HepG2 (cell line): Measurements from ENCODE around the gene BAZ1A. TPM values are rescaled to one million over a fixed set of nuclear protein-coding genes. Genes with fewer than 3 reads are reported as not detected.

Experiments used
- ATAC-seq: fragments of 200-7000 bp; cut with Tn5 transposase; 3 replicates; pipeline ENCODE4 v1.9.1; 2020; ENCODE audit warnings: mild to moderate bottlenecking, moderate library complexity
- BruUV-seq: library from RNA; stranded (reverse); fragments of 400-500 nt; replicated peaks from 2 replicates; lab custom pipeline; 2021; lab: Mats Ljungman, UMichigan
- CTCF ChIA-PET: fragments of 300-600 bp; formaldehyde crosslinking; extraction: SDS; loops from one replicate; lab custom pipeline; 2021; ENCODE audit warnings: low total read pairs, inconsistent platforms, low intra/inter-chr PET ratio; lab: Yijun Ruan, JAX
- POLR2A ChIA-PET: fragments of 350-600 bp; sonication (Branson Sonifier 250); formaldehyde crosslinking; loops from one replicate; lab custom pipeline; 2020; ENCODE audit warnings: antibody characterized with exemption, inconsistent platforms; lab: Yijun Ruan, JAX
- DNase-seq: peaks from one replicate; pipeline ENCODE4 v3.0.0-alpha.2; 2015; ENCODE audit warnings: low spot score
- FAIRE-seq: peaks from 3 replicates; lab custom pipeline; 2011; peaks lifted over from hg19 to GRCh38; lab: Jason Lieb, UNC
- H2AFZ ChIP-seq: one replicate; pipeline ENCODE4 v1.6.1; 2011; ENCODE audit warnings: low read length, inconsistent platforms
- H3K27ac ChIP-seq: fragments of 300-600 bp; 3 replicates; pipeline ENCODE4 v1.8.0; 2011; ENCODE audit warnings: mixed run types, mild to moderate bottlenecking, mixed read lengths, low read length, inconsistent platforms; ENCODE audit not compliant: insufficient read depth; ENCODE audit errors: extremely low read length
- H3K27me3 ChIP-seq, 2 experiments: fragments of 200-600 bp in 1 of 2; 2 replicates in 1 of 2; 3 replicates in 1 of 2; pipeline versions ENCODE4 v1.6.0 to v1.8.0; 2011; ENCODE audit warnings: low read length in 2 of 2, mild to moderate bottlenecking in 2 of 2, moderate library complexity in 2 of 2, inconsistent platforms in 1 of 2; ENCODE audit not compliant: insufficient read depth in 2 of 2, control insufficient read depth in 1 of 2
- H3K36me3 ChIP-seq, 2 experiments: fragments of 200-600 bp in 1 of 2; replicated peaks in 1 of 2; 2 replicates in 1 of 2; 3 replicates in 1 of 2; pipeline versions ENCODE4 v1.5.1 to v1.8.0; 2011; ENCODE audit warnings: low read length in 2 of 2, inconsistent platforms in 1 of 2; ENCODE audit not compliant: insufficient read depth in 2 of 2, control insufficient read depth in 1 of 2
- H3K4me1 ChIP-seq: 2 replicates; pipeline ENCODE4 v1.5.1; 2012; ENCODE audit warnings: low read length, inconsistent platforms; ENCODE audit not compliant: insufficient read depth
- H3K4me2 ChIP-seq: 2 replicates; pipeline ENCODE4 v1.6.0; 2011; ENCODE audit warnings: low read depth, low read length, inconsistent platforms
- H3K4me3 ChIP-seq, 3 experiments: fragments of 200-600 bp in 1 of 3; sonication (generic), shearing (Covaris generic) in 1 of 3; replicated peaks in 1 of 3; 2 replicates each; pipeline ENCODE4 v1.5.1; 2011 to 2016; ENCODE audit warnings: low read length in 3 of 3, inconsistent platforms in 2 of 3, low read depth in 2 of 3, mild to moderate bottlenecking in 2 of 3, control low read depth in 1 of 3, mixed read lengths in 1 of 3; ENCODE audit not compliant: insufficient read depth in 1 of 3
- H3K79me2 ChIP-seq: one replicate; pipeline ENCODE4 v1.6.1; 2011; ENCODE audit warnings: low read length, inconsistent platforms; ENCODE audit not compliant: insufficient read depth
- H3K9ac ChIP-seq: 2 replicates; pipeline ENCODE4 v1.6.0; 2011; ENCODE audit warnings: mild to moderate bottlenecking, low read depth, low read length, inconsistent platforms; ENCODE audit not compliant: insufficient read depth
- H3K9me3 ChIP-seq: 2 replicates; pipeline ENCODE4 v1.5.1; 2012; ENCODE audit warnings: mild to moderate bottlenecking, low read length
- H4K20me1 ChIP-seq: 2 replicates; pipeline ENCODE4 v1.6.0; 2011; ENCODE audit warnings: inconsistent platforms, mild to moderate bottlenecking, low read length, moderate library complexity; ENCODE audit not compliant: insufficient read depth
- FOXJ3 ChIP-seq: sonication (generic); formaldehyde crosslinking; IDR thresholded peaks from 2 replicates; pipeline ENCODE4 v1.4.0; 2020; ENCODE audit warnings: missing genetic modification reagents, mild to moderate bottlenecking, borderline replicate concordance
- HHEX ChIP-seq: IDR thresholded peaks from 2 replicates; pipeline ENCODE4 v1.6.1; 2016; ENCODE audit warnings: control low read depth
- KLF12 ChIP-seq: sonication (generic); formaldehyde crosslinking; IDR thresholded peaks from 2 replicates; pipeline ENCODE4 v1.4.0; 2020; ENCODE audit warnings: missing genetic modification reagents, borderline replicate concordance
- SOX13 ChIP-seq, 3 experiments: fragments of 450-650 bp in 1 of 3; sonication (generic) in 1 of 3; formaldehyde crosslinking in 1 of 3; IDR thresholded peaks in 2 of 3; conservative IDR thresholded peaks in 1 of 3; 2 replicates each; pipeline versions ENCODE4 v1.5.0 to v1.6.1; 2016 to 2020; ENCODE audit warnings: antibody characterized with exemption in 1 of 3, mild to moderate bottlenecking in 1 of 3, missing compliant biosample characterization in 1 of 3, missing genetic modification reagents in 1 of 3, moderate library complexity in 1 of 3
- ZFAT ChIP-seq: sonication (generic); formaldehyde crosslinking; conservative IDR thresholded peaks from 2 replicates; pipeline ENCODE4 v1.8.1; 2023; ENCODE audit warnings: missing genetic modification reagents, inconsistent platforms
- ZNF292 ChIP-seq: sonication (generic); formaldehyde crosslinking; IDR thresholded peaks from 2 replicates; pipeline ENCODE4 v1.8.1; 2022; ENCODE audit warnings: mild to moderate bottlenecking, low read depth, missing genetic modification reagents, borderline replicate concordance
- WGBS: methylation state at CpG from one replicate; pipeline ENCODE4 v1.1.6; 2017; ENCODE audit warnings: low lambda C conversion rate; 5-methylcytosine and 5-hydroxymethylcytosine counted together
- in situ Hi-C: cut with HindIII; loops from 2 replicates; pipeline ENCODE4 v1.10.0; 2017; ENCODE audit warnings: low pct_unique_long_range_greater_than_20kb; ENCODE audit not compliant: extremely low pct_ligation_motif_present
- intact Hi-C: fragments of 100-400 bp; cut with micrococcal nuclease; formaldehyde crosslinking; loops from one replicate; pipeline ENCODE4 v1.10.0; 2022; ENCODE audit not compliant: unreplicated experiment
- polyA plus RNA-seq, 8 experiments: library from polyadenylated mRNA; depleted of rRNA in 3 of 8; stranded (reverse) in 7 of 8; unstranded in 1 of 8; fragments of >200 nt; fragmentation: Illumina TruSeq in 4 of 8; extraction: Trizol in 4 of 8; gene quantifications; 2 replicates each; pipeline versions ENCODE4 v1.2.1 to v1.2.3, GENCODE V29; 2011 to 2016; ENCODE audit warnings: low read depth in 4 of 8, missing spikeins in 1 of 8, mixed read lengths in 1 of 8; ENCODE audit not compliant: insufficient read depth in 1 of 8
- total RNA-seq, 5 experiments: library from RNA; depleted of rRNA; stranded (reverse); fragments of >200 nt; fragmentation: Illumina TruSeq; extraction: Trizol; gene quantifications; 2 replicates each; pipeline ENCODE4 v1.2.3, GENCODE V29; 2016; ENCODE audit warnings: low read depth in 1 of 5
- TF ChIP-seq, protein P1 (sequence below): sonication (generic); formaldehyde crosslinking; IDR thresholded peaks from 2 replicates; pipeline ENCODE4 v1.4.0; 2020; ENCODE audit warnings: missing genetic modification reagents
- TF ChIP-seq, protein P2 (sequence below): sonication (generic); formaldehyde crosslinking; IDR thresholded peaks from 2 replicates; pipeline ENCODE4 v1.9.0; 2021; ENCODE audit warnings: missing genetic modification reagents, borderline replicate concordance
- TF ChIP-seq, protein P3 (sequence below): sonication (generic); formaldehyde crosslinking; IDR thresholded peaks from 2 replicates; pipeline ENCODE4 v1.5.0; 2020; ENCODE audit warnings: mild to moderate bottlenecking, missing genetic modification reagents, moderate library complexity
- TF ChIP-seq, protein P4 (sequence below): sonication (generic); formaldehyde crosslinking; IDR thresholded peaks from 2 replicates; pipeline ENCODE4 v1.8.0; 2022; ENCODE audit warnings: mild to moderate bottlenecking, missing genetic modification reagents, moderate library complexity

Gene BAZ1A
- total and polyA plus RNA-seq, 2 of the 13 experiments (the other 11 are each of a cell fraction or from before 2014, with no cell fraction given), result 20.9 to 56.8 TPM

DNA sequence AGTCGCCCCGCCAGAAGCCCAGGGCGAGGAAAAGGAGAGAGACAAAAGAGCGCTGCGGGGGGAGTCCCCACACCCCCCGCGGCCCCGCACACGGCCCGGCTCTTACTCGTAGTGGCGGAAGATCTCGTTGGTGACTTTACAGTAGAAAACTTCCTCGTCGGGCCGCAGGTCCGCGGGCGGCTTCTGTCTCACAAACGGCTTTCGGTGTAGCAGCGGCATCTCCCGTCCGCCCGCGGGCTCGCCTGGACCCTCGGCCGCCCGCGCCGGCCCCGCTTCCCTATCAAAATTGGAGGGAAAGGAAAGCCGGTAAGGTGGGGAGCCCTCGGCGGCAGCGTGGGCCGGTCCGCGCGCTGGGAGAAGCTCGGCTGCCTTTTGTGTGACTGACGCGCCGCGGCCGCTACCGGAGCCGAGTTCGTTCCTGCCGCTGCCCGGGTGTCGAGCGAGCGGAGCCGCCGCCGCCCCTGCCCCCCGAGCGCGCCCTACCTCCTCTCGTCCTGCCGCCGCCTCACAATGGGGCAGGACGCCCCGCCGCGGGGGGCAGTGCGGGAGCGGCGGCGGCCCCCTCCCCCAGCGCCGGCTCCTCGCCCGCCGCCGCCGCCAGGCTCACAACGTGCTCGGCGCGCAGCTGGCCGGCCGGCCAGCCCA lies 652 bp downstream of the BAZ1A start:
- Histone ChIP-seq H4K20me1 (no peaks in the 10 kb centered on the region), H3K4me2 (peak overlapping the region; percentile 88), H3K9me3 (no peaks in the 10 kb centered on the region), H3K4me3 (peak overlapping the region; percentile 82 to 89 (median 87)), H3K27ac (peak overlapping the region; percentile 85), H3K27me3 (no peaks in the 10 kb centered on the region; a peak in 1 of 5 replicates), H3K9ac (peak overlapping the region; percentile 92), H3K36me3 (0 out of 5 replicates have a peak, but pooled peaks cover 0 to 1% of the 10 kb centered on the region in 2 experiments), H3K79me2 (peaks cover 41% of the 10 kb centered on the region), H2AFZ (no peak overlapping the region), H3K4me1 (peaks cover 39% of the 10 kb centered on the region)
- CTCF ChIA-PET, result no interaction called here
- DNase-seq (peak; percentile 65), FAIRE-seq (no peak), ATAC-seq (peak; percentile 66)
- 1% methylated on average over 45 of the region's 85 CpGs for WGBS
- POLR2A ChIA-PET, result interaction anchor here (0.7 to 3.5 kb wide), 17 partner anchors 8 to 530 kb away, joined by 3 to 73 read pairs (median 4); partner anchors contain the start of genes FAM177A1, NFKBIA, PSMA6 and SRP54
- BruUV-seq, result TSS peak; percentile 6
- in situ Hi-C loops, result no loop called here
- intact Hi-C loops, result loop anchor here (1.0 to 10.0 kb wide), 3 partner anchors 76 to 540 kb away; partner anchors contain the start of gene SRP54
- TF ChIP-seq, protein P1, sequence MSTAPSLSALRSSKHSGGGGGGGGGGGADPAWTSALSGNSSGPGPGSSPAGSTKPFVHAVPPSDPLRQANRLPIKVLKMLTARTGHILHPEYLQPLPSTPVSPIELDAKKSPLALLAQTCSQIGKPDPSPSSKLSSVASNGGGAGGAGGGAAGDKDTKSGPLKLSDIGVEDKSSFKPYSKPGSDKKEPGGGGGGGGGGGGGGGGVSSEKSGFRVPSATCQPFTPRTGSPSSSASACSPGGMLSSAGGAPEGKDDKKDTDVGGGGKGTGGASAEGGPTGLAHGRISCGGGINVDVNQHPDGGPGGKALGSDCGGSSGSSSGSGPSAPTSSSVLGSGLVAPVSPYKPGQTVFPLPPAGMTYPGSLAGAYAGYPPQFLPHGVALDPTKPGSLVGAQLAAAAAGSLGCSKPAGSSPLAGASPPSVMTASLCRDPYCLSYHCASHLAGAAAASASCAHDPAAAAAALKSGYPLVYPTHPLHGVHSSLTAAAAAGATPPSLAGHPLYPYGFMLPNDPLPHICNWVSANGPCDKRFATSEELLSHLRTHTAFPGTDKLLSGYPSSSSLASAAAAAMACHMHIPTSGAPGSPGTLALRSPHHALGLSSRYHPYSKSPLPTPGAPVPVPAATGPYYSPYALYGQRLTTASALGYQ (CRISPR knock-in tag), result 0 out of 2 replicates have a peak, but pooled peaks have one; percentile 15
- TF ChIP-seq SOX13 (IDR thresholded peaks at IDR 0.05) (0 out of 2 replicates have a peak, but pooled peaks have one; percentile 10), SOX13 (CRISPR knock-in tag; conservative IDR thresholded peaks at IDR 0.05 in 1 of 2, IDR thresholded peaks at IDR 0.05 in 1 of 2) (no peak), ZFAT (CRISPR knock-in tag) (peak; percentile 35), ZNF292 (CRISPR knock-in tag) (0 out of 2 replicates have a peak, but pooled peaks have one; percentile 36), KLF12 (peak; percentile 2; the same call in 1 of the 2 replicates), FOXJ3 (0 out of 2 replicates have a peak, but pooled peaks have one; percentile 62), HHEX (CRISPR knock-in tag) (peak; percentile 53; the same call in 1 of the 2 replicates)
- TF ChIP-seq, protein P2, sequence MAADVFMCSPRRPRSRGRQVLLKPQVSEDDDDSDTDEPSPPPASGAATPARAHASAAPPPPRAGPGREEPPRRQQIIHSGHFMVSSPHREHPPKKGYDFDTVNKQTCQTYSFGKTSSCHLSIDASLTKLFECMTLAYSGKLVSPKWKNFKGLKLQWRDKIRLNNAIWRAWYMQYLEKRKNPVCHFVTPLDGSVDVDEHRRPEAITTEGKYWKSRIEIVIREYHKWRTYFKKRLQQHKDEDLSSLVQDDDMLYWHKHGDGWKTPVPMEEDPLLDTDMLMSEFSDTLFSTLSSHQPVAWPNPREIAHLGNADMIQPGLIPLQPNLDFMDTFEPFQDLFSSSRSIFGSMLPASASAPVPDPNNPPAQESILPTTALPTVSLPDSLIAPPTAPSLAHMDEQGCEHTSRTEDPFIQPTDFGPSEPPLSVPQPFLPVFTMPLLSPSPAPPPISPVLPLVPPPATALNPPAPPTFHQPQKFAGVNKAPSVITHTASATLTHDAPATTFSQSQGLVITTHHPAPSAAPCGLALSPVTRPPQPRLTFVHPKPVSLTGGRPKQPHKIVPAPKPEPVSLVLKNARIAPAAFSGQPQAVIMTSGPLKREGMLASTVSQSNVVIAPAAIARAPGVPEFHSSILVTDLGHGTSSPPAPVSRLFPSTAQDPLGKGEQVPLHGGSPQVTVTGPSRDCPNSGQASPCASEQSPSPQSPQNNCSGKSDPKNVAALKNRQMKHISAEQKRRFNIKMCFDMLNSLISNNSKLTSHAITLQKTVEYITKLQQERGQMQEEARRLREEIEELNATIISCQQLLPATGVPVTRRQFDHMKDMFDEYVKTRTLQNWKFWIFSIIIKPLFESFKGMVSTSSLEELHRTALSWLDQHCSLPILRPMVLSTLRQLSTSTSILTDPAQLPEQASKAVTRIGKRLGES (CRISPR knock-in tag), result 0 out of 2 replicates have a peak, but pooled peaks have one; percentile 29
- TF ChIP-seq, protein P3, sequence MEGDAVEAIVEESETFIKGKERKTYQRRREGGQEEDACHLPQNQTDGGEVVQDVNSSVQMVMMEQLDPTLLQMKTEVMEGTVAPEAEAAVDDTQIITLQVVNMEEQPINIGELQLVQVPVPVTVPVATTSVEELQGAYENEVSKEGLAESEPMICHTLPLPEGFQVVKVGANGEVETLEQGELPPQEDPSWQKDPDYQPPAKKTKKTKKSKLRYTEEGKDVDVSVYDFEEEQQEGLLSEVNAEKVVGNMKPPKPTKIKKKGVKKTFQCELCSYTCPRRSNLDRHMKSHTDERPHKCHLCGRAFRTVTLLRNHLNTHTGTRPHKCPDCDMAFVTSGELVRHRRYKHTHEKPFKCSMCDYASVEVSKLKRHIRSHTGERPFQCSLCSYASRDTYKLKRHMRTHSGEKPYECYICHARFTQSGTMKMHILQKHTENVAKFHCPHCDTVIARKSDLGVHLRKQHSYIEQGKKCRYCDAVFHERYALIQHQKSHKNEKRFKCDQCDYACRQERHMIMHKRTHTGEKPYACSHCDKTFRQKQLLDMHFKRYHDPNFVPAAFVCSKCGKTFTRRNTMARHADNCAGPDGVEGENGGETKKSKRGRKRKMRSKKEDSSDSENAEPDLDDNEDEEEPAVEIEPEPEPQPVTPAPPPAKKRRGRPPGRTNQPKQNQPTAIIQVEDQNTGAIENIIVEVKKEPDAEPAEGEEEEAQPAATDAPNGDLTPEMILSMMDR, result peak; percentile 48
- TF ChIP-seq, protein P4, sequence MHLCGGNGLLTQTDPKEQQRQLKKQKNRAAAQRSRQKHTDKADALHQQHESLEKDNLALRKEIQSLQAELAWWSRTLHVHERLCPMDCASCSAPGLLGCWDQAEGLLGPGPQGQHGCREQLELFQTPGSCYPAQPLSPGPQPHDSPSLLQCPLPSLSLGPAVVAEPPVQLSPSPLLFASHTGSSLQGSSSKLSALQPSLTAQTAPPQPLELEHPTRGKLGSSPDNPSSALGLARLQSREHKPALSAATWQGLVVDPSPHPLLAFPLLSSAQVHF (CRISPR knock-in tag), result no peak
